ENCODE measurements around the gene HES7. TPM values are rescaled to one million over a fixed set of nuclear protein-coding genes. Genes with fewer than 3 reads are reported as not detected.

HES7 gene
- polyA plus RNA-seq, 1 of the 3 experiments (the other 2 are of a cell fraction), result 1.2 TPM

DNA sequence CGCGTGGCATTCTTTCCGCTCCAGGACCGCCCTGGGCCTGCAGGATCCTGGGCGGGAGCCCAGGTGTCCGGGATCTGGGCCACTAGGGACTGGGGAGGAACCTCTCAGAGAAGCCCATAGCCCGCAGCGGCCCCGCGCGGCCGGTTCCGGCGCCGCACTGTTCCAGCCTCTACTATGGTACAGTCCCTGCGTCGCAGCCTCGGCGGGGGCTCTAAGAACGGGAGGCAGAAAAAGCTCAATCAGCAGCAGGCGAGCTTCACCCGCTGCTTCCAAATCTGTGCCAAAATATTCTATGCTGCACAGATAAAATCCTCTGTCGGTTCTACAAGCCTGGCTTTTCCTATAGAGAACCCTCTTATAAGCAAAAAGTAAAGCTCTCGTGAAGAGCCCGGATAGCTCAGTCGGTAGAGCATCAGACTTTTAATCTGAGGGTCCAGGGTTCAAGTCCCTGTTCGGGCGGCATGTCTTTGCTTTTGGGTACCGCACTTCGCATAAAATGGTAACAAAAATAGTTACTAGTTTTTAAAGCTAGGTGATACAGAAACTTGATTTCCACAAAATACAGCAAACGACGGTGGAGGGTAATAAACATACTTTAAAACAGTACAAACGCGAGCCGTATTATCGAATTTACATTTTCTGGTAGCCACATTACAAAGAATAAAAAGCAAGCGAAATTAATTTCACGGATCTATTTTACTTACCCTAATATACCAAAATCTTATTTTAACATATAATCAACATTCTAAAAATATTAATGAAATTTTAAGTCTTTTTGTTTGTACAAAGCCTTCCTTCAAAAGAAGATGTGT, 4.9 kb downstream of the HES7 start:
- Histone ChIP-seq H3K9ac (peak overlapping the region; percentile 52), H2AFZ (ENCODE audit: low read depth) (peak overlapping the region; percentile 77; the same call in 1 of the 2 replicates), H3K4me2 (peak overlapping the region; percentile 97), H3K27ac (ENCODE audit: low read depth in 2 of 2, low read length in 1 of 2) (peak overlapping the region; percentile 62 to 63), H3F3A (replicated peaks; ENCODE audit: insufficient read depth) (peaks cover 23% of the 10 kb centered on the region), H3K9me3 (no peaks in the 10 kb centered on the region), H4K20me1 (ENCODE audit: insufficient read depth) (peaks cover 15% of the 10 kb centered on the region), H3K4me3 (ENCODE audit: low read depth in 2 of 2, low read length in 1 of 2) (peak overlapping the region; percentile 53 to 79), H3K36me3 (replicated peaks in 1 of 2; ENCODE audit: control insufficient read depth in 1 of 2, insufficient read depth in 2 of 2, low read length in 1 of 2) (no peaks in the 10 kb centered on the region), H3K79me2 (ENCODE audit: insufficient read depth) (no peaks in the 10 kb centered on the region), H3K4me1 (ENCODE audit: control insufficient read depth in 1 of 2, insufficient read depth in 2 of 2, low read depth in 1 of 2, low read length in 1 of 2) (peaks cover 0 to 28% of the 10 kb centered on the region in 2 experiments; a peak in 2 of 4 replicates), H3K27me3 (ENCODE audit: insufficient read depth) (peaks cover 23% of the 10 kb centered on the region; the same call in 1 of the 2 replicates), H3K9me2 (no peaks in the 10 kb centered on the region)
- ChIA-PET CTCF (interaction anchor here (0.7 to 15.2 kb wide), 38 partner anchors 9 to 185 kb away, joined by 3 to 298 read pairs (median 8); partner anchors contain the start of genes ALOX12B, PER1, SLC25A35 and VAMP2), POLR2A (interaction anchor here (0.6 to 1.4 kb wide), 4 partner anchors 54 to 433 kb away, joined by 3 to 6 read pairs (median 4); no protein-coding TSS in a partner anchor)
- 2% methylated on average over 29 of the region's 38 CpGs for WGBS (ENCODE audit: low lambda C conversion rate)
- peak; percentile 87 for DNase-seq
- no peak for TF ChIP-seq MAX (IDR thresholded peaks at IDR 0.05; ENCODE audit: low read depth)
- no peak for TF ChIP-seq RFX5 (IDR thresholded peaks at IDR 0.05; ENCODE audit: low read length)
- TF ChIP-seq SIN3A (IDR thresholded peaks at IDR 0.05; ENCODE audit: borderline replicate concordance, low read depth, low read length), result no peak
- 0 out of 2 replicates have a peak, but pooled peaks have one; percentile 6 for TF ChIP-seq NFIC (IDR thresholded peaks at IDR 0.05; ENCODE audit: borderline replicate concordance)
- TF ChIP-seq POLR2AphosphoS5 (IDR thresholded peaks at IDR 0.05; ENCODE audit: low read depth, low read length), result no peak
- 0 out of 2 replicates have a peak, but pooled peaks have one; percentile 15 for TF ChIP-seq GATA2 (CRISPR knock-in tag; IDR thresholded peaks at IDR 0.05)
- no peak for TF ChIP-seq ELF1 (IDR thresholded peaks at IDR 0.05)
- peak; percentile 94 for TF ChIP-seq CTCF (IDR thresholded peaks at IDR 0.05)
- TF ChIP-seq, protein P1, sequence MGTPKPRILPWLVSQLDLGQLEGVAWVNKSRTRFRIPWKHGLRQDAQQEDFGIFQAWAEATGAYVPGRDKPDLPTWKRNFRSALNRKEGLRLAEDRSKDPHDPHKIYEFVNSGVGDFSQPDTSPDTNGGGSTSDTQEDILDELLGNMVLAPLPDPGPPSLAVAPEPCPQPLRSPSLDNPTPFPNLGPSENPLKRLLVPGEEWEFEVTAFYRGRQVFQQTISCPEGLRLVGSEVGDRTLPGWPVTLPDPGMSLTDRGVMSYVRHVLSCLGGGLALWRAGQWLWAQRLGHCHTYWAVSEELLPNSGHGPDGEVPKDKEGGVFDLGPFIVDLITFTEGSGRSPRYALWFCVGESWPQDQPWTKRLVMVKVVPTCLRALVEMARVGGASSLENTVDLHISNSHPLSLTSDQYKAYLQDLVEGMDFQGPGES (IDR thresholded peaks at IDR 0.05; ENCODE audit: low read depth, low read length), result no peak; the same call in 1 of the 2 replicates
- peak; percentile 67; the same call in 1 of the 2 replicates for TF ChIP-seq FOSL2 (IDR thresholded peaks at IDR 0.05; ENCODE audit: borderline replicate concordance, low read depth)
- TF ChIP-seq TAF1 (IDR thresholded peaks at IDR 0.05; ENCODE audit: borderline replicate concordance, low read depth, low read length), result 0 out of 2 replicates have a peak, but pooled peaks have one; percentile 19
- 0 out of 2 replicates have a peak, but pooled peaks have one; percentile 3 for TF ChIP-seq JUND (IDR thresholded peaks at IDR 0.05)
- TF ChIP-seq, protein P2, sequence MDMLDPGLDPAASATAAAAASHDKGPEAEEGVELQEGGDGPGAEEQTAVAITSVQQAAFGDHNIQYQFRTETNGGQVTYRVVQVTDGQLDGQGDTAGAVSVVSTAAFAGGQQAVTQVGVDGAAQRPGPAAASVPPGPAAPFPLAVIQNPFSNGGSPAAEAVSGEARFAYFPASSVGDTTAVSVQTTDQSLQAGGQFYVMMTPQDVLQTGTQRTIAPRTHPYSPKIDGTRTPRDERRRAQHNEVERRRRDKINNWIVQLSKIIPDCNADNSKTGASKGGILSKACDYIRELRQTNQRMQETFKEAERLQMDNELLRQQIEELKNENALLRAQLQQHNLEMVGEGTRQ (IDR thresholded peaks at IDR 0.05; ENCODE audit: borderline replicate concordance, low read depth, low read length), result no peak
- TF ChIP-seq RCOR1 (IDR thresholded peaks at IDR 0.05; ENCODE audit: low read length), result no peak
- TF ChIP-seq USF1 (IDR thresholded peaks at IDR 0.05; ENCODE audit: borderline replicate concordance, low read depth), result no peak
- TF ChIP-seq TCF12 (IDR thresholded peaks at IDR 0.05), result no peak
- TF ChIP-seq GABPA (IDR thresholded peaks at IDR 0.05; ENCODE audit: low read depth), result peak; percentile 29; the same call in 1 of the 2 replicates
- no peak for TF ChIP-seq MEF2A (IDR thresholded peaks at IDR 0.05; ENCODE audit: borderline replicate concordance, low read depth)
- TF ChIP-seq RXRA (IDR thresholded peaks at IDR 0.05; ENCODE audit: borderline replicate concordance, low read depth), result no peak; the same call in 1 of the 2 replicates
- no peak for TF ChIP-seq FOXM1 (IDR thresholded peaks at IDR 0.05; ENCODE audit: low read depth)
- TF ChIP-seq TEAD4 (IDR thresholded peaks at IDR 0.05; ENCODE audit: borderline replicate concordance, insufficient read depth), result peak; percentile 89
- TF ChIP-seq SMC3 (IDR thresholded peaks at IDR 0.05; ENCODE audit: low read depth, low read length), result peak; percentile 44
- TF ChIP-seq REST (IDR thresholded peaks at IDR 0.05; ENCODE audit: low read depth, low read length), result peak; percentile 27; the same call in 1 of the 2 replicates
- no peak; a peak in 1 of 4 replicates for TF ChIP-seq EP300 (IDR thresholded peaks at IDR 0.05; ENCODE audit: borderline replicate concordance in 1 of 2, low read depth in 1 of 2, low read length in 1 of 2)

All from SK-N-SH (cell line).